IMR-90 (cell line): ENCODE measurements around the gene USP5. TPM values are rescaled to one million over a fixed set of nuclear protein-coding genes. Genes with fewer than 3 reads are reported as not detected.

Experiments used
- ATAC-seq: fragments of 200-7000 bp; cut with Tn5 transposase; 2 replicates; pipeline ENCODE4 v1.9.1; 2020; ENCODE audit warnings: low read depth, mild to moderate bottlenecking, moderate library complexity
- BruUV-seq: library from RNA; stranded (reverse); fragments of 400-500 nt; replicated peaks from 2 replicates; lab custom pipeline; 2021; lab: Mats Ljungman, UMichigan
- CTCF ChIA-PET: fragments of 300-600 bp; formaldehyde crosslinking; extraction: SDS; loops from one replicate; lab custom pipeline; 2021; ENCODE audit warnings: antibody characterized with exemption; lab: Yijun Ruan, JAX
- POLR2A ChIA-PET: fragments of 300-600 bp; sonication (Branson Sonifier 250); formaldehyde crosslinking; loops from one replicate; lab custom pipeline; 2022; ENCODE audit warnings: antibody characterized with exemption; ENCODE audit not compliant: unreplicated experiment; lab: Charles Lee
- DNase-seq: peaks from one replicate; pipeline ENCODE4 v3.0.0; 2013
- H2AFZ ChIP-seq: replicated peaks from 2 replicates; pipeline ENCODE3; 2013; ENCODE audit warnings: low read length, mild to moderate bottlenecking; ENCODE audit not compliant: poor library complexity
- H2AK5ac ChIP-seq: 2 replicates; pipeline ENCODE4 v1.6.1; 2013; ENCODE audit warnings: low read depth, low read length, inconsistent platforms
- H2AK9ac ChIP-seq: replicated peaks from 2 replicates; pipeline ENCODE3; 2013; ENCODE audit warnings: mild to moderate bottlenecking, low read depth, low read length, moderate library complexity; ENCODE audit not compliant: poor library complexity
- H2BK120ac ChIP-seq: 2 replicates; pipeline ENCODE4 v1.6.1; 2013; ENCODE audit warnings: low read depth, low read length, inconsistent platforms
- H2BK15ac ChIP-seq: 3 replicates; pipeline ENCODE4 v1.6.1; 2013; ENCODE audit warnings: low read depth, low read length, inconsistent platforms
- H2BK20ac ChIP-seq: 2 replicates; pipeline ENCODE4 v1.6.1; 2013; ENCODE audit warnings: low read depth, mild to moderate bottlenecking, inconsistent platforms, low read length, moderate library complexity
- H2BK5ac ChIP-seq: 2 replicates; pipeline ENCODE4 v1.6.1; 2013; ENCODE audit warnings: mild to moderate bottlenecking, low read depth, low read length, inconsistent platforms; ENCODE audit not compliant: poor library complexity, severe bottlenecking
- H3K14ac ChIP-seq: replicated peaks from 2 replicates; pipeline ENCODE4 v1.6.1; 2013; ENCODE audit warnings: low read depth, low read length, inconsistent platforms
- H3K18ac ChIP-seq: 2 replicates; pipeline ENCODE4 v1.6.1; 2013; ENCODE audit warnings: low read depth, low read length, control low read depth
- H3K23ac ChIP-seq: 2 replicates; pipeline ENCODE4 v1.6.1; 2013; ENCODE audit warnings: low read depth, low read length, inconsistent platforms
- H3K27ac ChIP-seq: 2 replicates; pipeline ENCODE4 v1.5.1; 2013; ENCODE audit warnings: mild to moderate bottlenecking, control low read depth, low read length; ENCODE audit not compliant: insufficient read depth
- H3K27me3 ChIP-seq: 2 replicates; pipeline ENCODE4 v1.6.1; 2013; ENCODE audit warnings: low read length; ENCODE audit not compliant: control insufficient read depth, insufficient read depth
- H3K36me3 ChIP-seq: 2 replicates; pipeline ENCODE4 v1.6.1; 2013; ENCODE audit warnings: low read length, mixed read lengths; ENCODE audit not compliant: control insufficient read depth, insufficient read depth
- H3K4ac ChIP-seq: 2 replicates; pipeline ENCODE4 v1.6.1; 2013; ENCODE audit warnings: low read depth, low read length, inconsistent platforms
- H3K4me1 ChIP-seq: 2 replicates; pipeline ENCODE4 v1.6.1; 2013; ENCODE audit warnings: low read length, mixed read lengths; ENCODE audit not compliant: control insufficient read depth, insufficient read depth
- H3K4me2 ChIP-seq: 2 replicates; pipeline ENCODE4 v1.6.1; 2013; ENCODE audit warnings: low read depth, mild to moderate bottlenecking, control low read depth, low read length, moderate library complexity
- H3K4me3 ChIP-seq: 2 replicates; pipeline ENCODE4 v1.5.1; 2013; ENCODE audit warnings: low read depth, mild to moderate bottlenecking, control low read depth, low read length, moderate library complexity; ENCODE audit not compliant: insufficient read depth
- H3K56ac ChIP-seq: 2 replicates; pipeline ENCODE4 v1.6.1; 2013; ENCODE audit warnings: low read length, inconsistent platforms; ENCODE audit not compliant: insufficient read depth; ENCODE audit errors: extremely low read depth
- H3K79me1 ChIP-seq, 2 experiments: 2 replicates each; pipeline ENCODE4 v1.6.1; 2013; ENCODE audit warnings: low read length in 2 of 2, inconsistent platforms in 1 of 2, low read depth in 1 of 2
- H3K9ac ChIP-seq: 2 replicates; pipeline ENCODE4 v1.6.1; 2013; ENCODE audit warnings: low read depth, low read length, control low read depth
- H3K9me1 ChIP-seq: 2 replicates; pipeline ENCODE4 v1.6.1; 2013; ENCODE audit warnings: low read length, inconsistent platforms; ENCODE audit not compliant: insufficient read depth
- H3K9me3 ChIP-seq: 2 replicates; pipeline ENCODE4 v1.6.1; 2013; ENCODE audit warnings: low read length; ENCODE audit not compliant: control insufficient read depth, insufficient read depth
- H4K20me1 ChIP-seq: 2 replicates; pipeline ENCODE4 v1.6.1; 2013; ENCODE audit warnings: low read length, inconsistent platforms; ENCODE audit not compliant: insufficient read depth
- H4K5ac ChIP-seq: 2 replicates; pipeline ENCODE4 v1.6.1; 2013; ENCODE audit warnings: mild to moderate bottlenecking, low read depth, low read length, control low read depth
- H4K8ac ChIP-seq, 2 experiments: 2 replicates each; pipeline ENCODE4 v1.6.1; 2013; ENCODE audit warnings: low read depth in 2 of 2, low read length in 2 of 2, control low read depth in 1 of 2, inconsistent platforms in 1 of 2
- H4K91ac ChIP-seq: 2 replicates; pipeline ENCODE4 v1.6.1; 2013; ENCODE audit warnings: low read depth, low read length, inconsistent platforms; ENCODE audit not compliant: insufficient read depth
- SMC3 ChIP-seq: fragments of 150-350 bp; IDR thresholded peaks from 2 replicates; pipeline ENCODE4 v1.6.1; 2016; ENCODE audit warnings: low read depth, mild to moderate bottlenecking, antibody characterized with exemption, low read length, moderate library complexity
- WGBS, 2 experiments: methylation state at CpG; one replicate each; pipeline versions ENCODE4 v1.1.5 to v1.1.7; 2013; ENCODE audit warnings: missing lambda C conversion rate in 2 of 2; ENCODE audit not compliant: insufficient read length in 1 of 2; ENCODE audit errors: extremely low coverage in 2 of 2; 5-methylcytosine and 5-hydroxymethylcytosine counted together
- dilution Hi-C: fragments of 300-500 bp; cut with HindIII; formaldehyde crosslinking; loops from one replicate; pipeline ENCODE4 v1.14.3; 2018; ENCODE audit warnings: low sequenced_read_pairs; ENCODE audit not compliant: unreplicated experiment
- in situ Hi-C: fragments of 300-500 bp; cut with MboI; formaldehyde crosslinking; loops from 3 replicates; pipeline ENCODE4 v1.14.3; 2019; ENCODE audit warnings: low sequenced_read_pairs, inconsistent platforms, mixed read lengths
- intact Hi-C: fragments of 100-400 bp; cut with micrococcal nuclease; formaldehyde crosslinking; loops from 2 replicates; pipeline ENCODE4 v1.10.0; 2022
- polyA plus RNA-seq, 3 experiments: library from polyadenylated mRNA; depleted of rRNA; stranded (reverse); fragments of >200 nt; gene quantifications; 2 replicates each; pipeline ENCODE4 v1.2.3, GENCODE V29; 2012; ENCODE audit warnings: low replicate concordance in 1 of 3
- total RNA-seq: library from RNA; depleted of rRNA; stranded (reverse); fragments of >200 nt; gene quantifications from 2 replicates; pipeline ENCODE4 v1.2.3, GENCODE V29; 2012

The USP5 gene
- total and polyA plus RNA-seq, 2 of the 4 experiments (the other 2 are of a cell fraction) = 69.7 to 125 TPM

- Histone ChIP-seq H2BK5ac (no peak overlapping the region), H3K9me1 (peaks cover 6% of the 10 kb centered on the region; the same call in 1 of the 2 replicates), H3K4me3 (no peak overlapping the region), H3K4ac (no peak overlapping the region), H3K4me1 (peaks cover 10% of the 10 kb centered on the region), H3K56ac (no peak overlapping the region), H3K23ac (no peak overlapping the region), H3K27me3 (no peaks in the 10 kb centered on the region), H4K20me1 (peaks cover 12% of the 10 kb centered on the region), H4K5ac (no peak overlapping the region), H2BK20ac (no peak overlapping the region), H2AK5ac (no peak overlapping the region), H4K8ac (no peak overlapping the region), H4K91ac (no peak overlapping the region), H3K9ac (no peak overlapping the region), H2AK9ac (no peak overlapping the region), H3K79me1 (peaks cover 17 to 69% of the 10 kb centered on the region in 2 experiments), H3K27ac (no peak overlapping the region), H3K4me2 (no peak overlapping the region), H3K9me3 (no peaks in the 10 kb centered on the region), H2BK120ac (no peak overlapping the region), H2BK15ac (no peak overlapping the region), H3K18ac (no peak overlapping the region), H3K36me3 (peaks cover 35% of the 10 kb centered on the region), H2AFZ (no peak overlapping the region), H3K14ac (no peak overlapping the region)
- in situ Hi-C loops (no loop called here), dilution Hi-C loops (no loop called here), intact Hi-C loops (no loop called here)
- no TSS peak for BruUV-seq
- ATAC-seq (no peak), DNase-seq (no peak)
- WGBS, 2 experiments = 82% methylated on average over 2 of the region's 6 CpGs; no CpG with 5 or more reads in 1 of the 2 experiments
- no peak for TF ChIP-seq SMC3
- ChIA-PET POLR2A (no interaction called here), CTCF (no interaction called here)
Observed at GRCh38 chr12:6830999-6831398, 21.0 kb upstream of the USP5 start.
